ENCODE data around the gene STARD3. TPM values are rescaled to one million over a fixed set of nuclear protein-coding genes. Genes with fewer than 3 reads are reported as not detected.

Gene STARD3
- total RNA-seq, 2 experiments from 2014 or later, result 96.3 to 96.5 TPM

Other genes with a start within 250 kb of the STARD3 start
- gene FBXL20, start 235.5 kb upstream of the STARD3 start, total RNA-seq, result 10 to 100 TPM; 20.0 to 21.0 TPM
- 10 to 100 TPM; 51.8 to 55.0 TPM for gene MED1, start 185.9 kb upstream of the STARD3 start, total RNA-seq
- 10 to 100 TPM; 86.6 to 87.6 TPM for gene CDK12, start 175.7 kb upstream of the STARD3 start, total RNA-seq
- gene NEUROD2, start 29.2 kb upstream of the STARD3 start, total RNA-seq, result not detected
- not detected for gene PPP1R1B, start 10.2 kb upstream of the STARD3 start, total RNA-seq
- gene TCAP, start 28.2 kb downstream of the STARD3 start, total RNA-seq, result 1 to 10 TPM; 2.7 to 3.2 TPM
- gene PNMT, start 31.3 kb downstream of the STARD3 start, total RNA-seq, result not detected
- gene PGAP3, start 50.9 kb downstream of the STARD3 start, total RNA-seq, result 10 to 100 TPM; 18.3 to 23.9 TPM
- gene ERBB2, start 62.9 kb downstream of the STARD3 start, total RNA-seq, result 1 to 10 TPM; 6.4 to 6.6 TPM
- 10 to 100 TPM; 38.1 to 38.6 TPM for gene MIEN1, start 93.4 kb downstream of the STARD3 start, total RNA-seq
- under 1 TPM; 0.37 to 0.61 TPM for gene GRB7, start 100.8 kb downstream of the STARD3 start, total RNA-seq
- 10 to 100 TPM; 78.5 to 83.5 TPM for gene IKZF3, start 227.2 kb downstream of the STARD3 start, total RNA-seq
- under 1 TPM in 1 of 2 experiments, not detected in 1; 0.14 TPM for gene ZPBP2, start 231.1 kb downstream of the STARD3 start, total RNA-seq